CD4-positive, alpha-beta T cell treated with Interleukin-1 beta for 1 hour (primary cell): ENCODE measurements around the gene CAPN5.
A peak's percentile ranks its signal among the peaks of the same experiment; 100 is the strongest.

Experiments used
- DNase-seq, 2 donors: peaks; one replicate each; pipeline ENCODE4 v3.0.0-alpha.2; 2020 to 2022

CAPN5 gene

GRCh38 chr11:77121876-77122575 is 55.3 kb downstream of the CAPN5 start:
- DNase-seq: no peak

DNA sequence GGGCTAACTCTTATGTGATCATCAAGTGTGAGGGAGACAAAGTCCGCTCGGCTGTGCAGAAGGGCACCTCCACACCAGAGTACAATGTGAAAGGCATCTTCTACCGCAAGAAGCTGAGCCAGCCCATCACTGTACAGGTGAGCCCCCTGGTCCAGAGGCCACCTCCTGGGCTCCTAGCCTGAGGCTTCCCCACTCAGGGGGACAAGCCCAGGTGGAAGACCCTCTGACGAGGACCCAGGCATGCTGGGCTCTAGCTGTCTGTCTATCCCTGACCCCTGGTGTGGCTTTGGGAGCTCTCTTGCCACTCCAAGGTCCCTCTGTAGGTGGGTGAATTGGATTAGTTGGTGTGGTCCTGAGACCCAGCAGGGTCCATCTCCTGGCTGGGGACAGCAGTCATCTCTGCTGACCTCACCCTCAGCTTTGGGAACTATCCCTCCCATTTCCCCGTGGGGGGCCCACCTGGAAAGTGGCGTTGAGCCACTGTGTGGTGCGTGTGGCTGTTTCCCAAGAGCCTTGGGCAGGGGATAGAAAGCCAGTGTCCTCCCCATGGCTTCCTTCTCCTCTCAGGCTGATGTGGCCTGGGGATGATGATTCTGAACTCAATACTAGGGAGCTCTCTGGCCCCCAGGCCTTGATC is 55.9 kb downstream of the CAPN5 start:
- DNase-seq: no peak

DNA sequence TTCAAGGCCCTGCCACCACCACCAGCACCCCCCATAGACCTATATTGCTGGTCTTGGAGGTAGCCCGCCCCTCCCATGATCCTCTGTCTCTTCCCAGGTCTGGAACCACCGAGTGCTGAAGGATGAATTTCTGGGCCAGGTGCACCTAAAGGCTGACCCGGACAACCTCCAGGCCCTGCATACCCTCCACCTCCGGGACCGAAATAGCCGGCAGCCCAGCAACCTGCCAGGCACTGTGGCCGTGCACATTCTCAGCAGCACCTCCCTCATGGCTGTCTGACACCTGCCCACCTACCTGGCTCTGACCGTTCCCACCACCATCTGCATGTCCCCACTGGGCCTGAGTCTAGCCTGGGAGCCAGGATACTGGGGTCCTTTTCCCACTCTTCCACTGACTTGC is 56.8 kb downstream of the CAPN5 start:
- DNase-seq: no peak

DNA sequence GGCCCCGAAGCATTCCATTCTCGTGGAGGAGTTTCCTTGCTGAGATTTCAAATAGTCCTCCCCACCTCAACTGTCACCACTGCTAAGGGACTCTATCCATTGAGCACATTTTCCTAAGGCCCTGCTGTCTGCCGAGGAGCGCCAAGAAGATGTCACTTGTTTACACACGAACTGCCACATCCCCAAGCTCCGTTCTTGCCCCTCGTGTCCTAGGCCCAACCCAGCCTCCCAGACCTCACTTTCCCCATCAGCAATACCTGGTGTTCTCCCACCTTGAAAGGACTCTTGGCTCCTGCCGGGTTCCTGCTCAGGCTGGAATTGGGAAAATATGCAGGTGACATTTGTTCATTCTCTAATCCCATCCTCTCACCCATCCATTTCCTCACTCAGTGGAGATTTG is 57.3 kb downstream of the CAPN5 start:
- no peak for DNase-seq

DNA sequence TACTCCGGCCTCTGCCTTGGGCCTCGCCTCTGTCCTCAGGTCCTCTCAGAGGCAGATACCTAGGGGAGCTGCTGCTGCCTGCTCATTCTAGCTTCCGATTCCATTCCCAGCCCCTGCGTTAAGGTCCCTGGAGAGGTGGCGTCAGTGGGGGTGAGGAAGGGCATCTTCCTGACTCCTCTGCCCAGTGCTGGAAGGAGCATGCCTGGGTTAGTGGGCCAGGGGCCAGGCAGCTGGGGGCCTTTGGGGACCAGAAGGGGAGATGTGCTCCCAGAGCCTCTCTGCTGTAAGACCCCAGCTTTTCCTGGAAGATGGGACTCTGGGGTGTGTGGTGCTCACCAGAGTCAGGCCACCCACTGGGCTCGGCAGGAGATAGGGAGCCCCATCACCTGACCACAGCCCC is 57.7 kb downstream of the CAPN5 start:
- no peak for DNase-seq

DNA sequence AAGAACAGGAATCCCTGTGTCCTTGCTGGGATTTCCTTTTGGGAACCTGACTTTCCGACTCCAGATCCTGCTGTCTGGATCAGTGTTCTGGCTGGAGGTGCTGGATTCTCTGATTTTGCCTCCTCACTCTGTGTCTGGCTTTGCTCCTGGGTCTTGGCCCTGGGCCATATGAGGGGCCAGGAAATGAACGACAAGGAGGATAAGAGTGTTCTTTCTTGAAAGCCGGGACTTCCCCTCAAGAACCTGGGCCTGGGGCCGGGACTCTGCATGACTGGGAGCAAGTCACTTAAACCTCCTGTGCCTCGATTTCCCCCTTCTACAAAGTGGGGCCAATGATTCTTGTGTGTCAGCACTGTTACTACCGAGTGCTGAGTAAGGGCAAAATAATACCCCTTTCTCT is 58.4 kb downstream of the CAPN5 start:
- no peak for DNase-seq

DNA sequence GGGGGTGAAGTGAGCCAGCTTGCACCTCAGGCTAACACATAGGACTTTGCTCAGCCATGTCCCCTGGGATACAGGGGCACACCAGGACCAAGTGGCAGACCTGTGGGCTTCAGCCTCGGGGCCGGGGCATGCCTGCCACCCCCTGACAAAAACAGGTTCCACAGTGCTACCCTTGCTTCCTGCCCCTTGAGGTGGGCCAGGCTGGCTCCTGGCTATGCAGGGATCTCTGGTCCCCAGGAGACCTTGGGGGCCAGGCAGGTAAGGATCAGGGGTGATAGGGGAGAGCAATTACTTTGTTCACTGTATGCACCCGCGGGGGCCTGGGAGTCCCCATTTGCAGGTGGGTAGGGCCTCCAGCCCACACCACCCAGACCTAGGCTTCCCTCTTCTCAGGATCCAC is 58.9 kb downstream of the CAPN5 start:
- no peak for DNase-seq

- DNase-seq: no peak
These were observed 59.5 kb downstream of the CAPN5 start for GRCh38 chr11:77126156-77126775.

GRCh38 chr11:77126861-77127234 is 60.1 kb downstream of the CAPN5 start:
- no peak for DNase-seq

GRCh38 chr11:77127235-77127911 is 60.6 kb downstream of the CAPN5 start:
- DNase-seq: peak; percentile 35 to 53

DNA sequence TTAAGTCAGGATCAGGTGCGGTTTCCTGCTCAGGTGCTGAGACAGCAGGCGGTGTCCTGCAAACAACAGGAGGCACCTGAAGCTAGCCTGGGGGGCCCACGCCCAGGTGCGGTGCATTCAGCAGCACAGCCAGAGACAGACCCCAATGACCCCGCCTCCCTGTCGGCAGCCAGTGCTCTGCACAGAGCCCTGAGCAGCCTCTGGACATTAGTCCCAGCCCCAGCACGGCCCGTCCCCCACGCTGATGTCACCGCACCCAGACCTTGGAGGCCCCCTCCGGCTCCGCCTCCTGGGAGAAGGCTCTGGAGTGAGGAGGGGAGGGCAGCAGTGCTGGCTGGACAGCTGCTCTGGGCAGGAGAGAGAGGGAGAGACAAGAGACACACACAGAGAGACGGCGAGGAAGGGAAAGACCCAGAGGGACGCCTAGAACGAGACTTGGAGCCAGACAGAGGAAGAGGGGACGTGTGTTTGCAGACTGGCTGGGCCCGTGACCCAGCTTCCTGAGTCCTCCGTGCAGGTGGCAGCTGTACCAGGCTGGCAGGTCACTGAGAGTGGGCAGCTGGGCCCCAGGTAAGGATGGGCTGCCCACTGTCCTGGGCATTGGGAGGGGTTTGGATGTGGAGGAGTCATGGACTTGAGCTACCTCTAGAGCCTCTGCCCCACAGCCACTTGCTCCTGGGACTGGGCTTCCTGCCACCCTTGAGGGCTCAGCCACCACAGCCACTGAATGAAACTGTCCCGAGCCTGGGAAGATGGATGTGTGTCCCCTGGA is 61.3 kb downstream of the CAPN5 start, which contains the start of gene MYO7A:
Gene MYO7A, plus strand, starts transcription at position 327 of the 772 bp plus-strand sequence. CDS start 2,389 bp downstream, outside the sequence.
- DNase-seq: no peak

DNA sequence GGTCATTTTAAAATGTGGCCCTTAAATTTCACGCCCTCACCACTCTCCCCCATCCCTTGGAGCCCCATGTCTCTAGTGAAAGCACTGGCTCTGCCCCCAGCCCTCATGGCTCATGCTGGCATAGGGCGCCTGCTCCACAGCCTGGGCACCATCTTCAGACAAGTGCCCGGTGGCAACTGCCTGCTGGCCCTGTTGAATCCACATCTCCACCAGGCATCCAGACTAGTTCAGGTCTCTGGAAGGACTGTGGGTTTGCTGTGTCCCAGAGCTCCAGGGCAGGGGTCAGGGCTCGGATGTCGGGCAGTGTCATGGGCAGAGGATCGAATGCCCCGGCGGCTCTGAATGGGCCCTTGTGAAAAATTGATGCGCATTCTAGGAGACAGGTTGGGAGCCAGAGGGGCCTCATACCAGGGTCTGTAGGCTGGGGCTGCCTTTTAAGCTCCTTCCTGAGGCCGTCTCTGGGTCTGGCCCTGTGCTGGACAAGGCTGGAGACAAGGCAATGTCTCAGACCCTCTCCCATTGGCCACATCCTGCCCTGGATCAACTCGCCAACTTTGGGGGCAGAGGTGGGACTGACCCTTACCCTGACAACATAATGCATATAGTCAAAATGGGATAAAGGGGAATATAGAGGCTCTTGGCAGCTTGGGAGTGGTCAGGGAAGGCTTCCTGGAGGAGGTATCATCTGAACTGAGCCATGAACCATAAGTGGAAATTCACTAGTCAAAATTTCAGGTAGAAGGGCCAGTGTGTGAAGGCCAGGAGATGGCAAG is 62.5 kb downstream of the CAPN5 start:
- DNase-seq: no peak

DNA sequence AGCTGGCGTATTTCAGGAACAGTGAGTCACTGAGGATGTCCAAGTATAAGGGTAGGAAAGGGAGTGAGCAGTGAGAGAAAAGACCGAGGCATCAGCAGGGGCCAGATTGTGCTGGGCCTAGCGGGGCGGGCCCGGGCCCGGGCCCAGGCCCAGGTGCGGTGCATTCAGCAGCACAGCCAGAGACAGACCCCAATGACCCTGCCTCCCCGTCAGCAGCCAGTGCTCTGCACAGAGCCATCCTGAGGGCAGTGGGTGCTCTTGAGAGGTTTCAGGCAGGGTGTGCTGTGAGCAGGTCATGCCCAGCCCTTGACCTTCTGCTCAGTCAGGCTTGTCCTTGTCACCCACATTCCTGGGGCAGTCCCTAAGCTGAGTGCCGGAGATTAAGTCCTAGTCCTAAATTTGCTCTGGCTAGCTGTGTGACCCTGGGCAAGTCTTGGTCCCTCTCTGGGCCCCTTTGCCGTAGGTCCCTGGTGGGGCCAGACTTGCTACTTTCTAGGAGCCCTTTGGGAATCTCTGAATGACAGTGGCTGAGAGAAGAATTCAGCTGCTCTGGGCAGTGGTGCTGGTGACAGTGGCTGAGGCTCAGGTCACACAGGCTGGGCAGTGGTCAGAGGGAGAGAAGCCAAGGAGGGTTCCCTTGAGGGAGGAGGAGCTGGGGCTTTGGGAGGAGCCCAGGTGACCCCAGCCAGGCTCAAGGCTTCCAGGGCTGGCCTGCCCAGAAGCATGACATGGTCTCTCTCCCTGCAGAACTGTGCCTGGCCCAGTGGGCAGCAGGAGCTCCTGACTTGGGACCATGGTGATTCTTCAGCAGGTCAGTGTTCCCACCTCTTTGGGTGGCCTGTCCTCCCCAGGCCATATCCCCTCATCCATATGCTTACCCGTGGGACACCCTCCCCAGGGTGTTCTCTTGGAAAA is 63.3 kb downstream of the CAPN5 start:
- DNase-seq: no peak

- no peak for DNase-seq
These were observed 64.2 kb downstream of the CAPN5 start for GRCh38 chr11:77130763-77131513.

DNA sequence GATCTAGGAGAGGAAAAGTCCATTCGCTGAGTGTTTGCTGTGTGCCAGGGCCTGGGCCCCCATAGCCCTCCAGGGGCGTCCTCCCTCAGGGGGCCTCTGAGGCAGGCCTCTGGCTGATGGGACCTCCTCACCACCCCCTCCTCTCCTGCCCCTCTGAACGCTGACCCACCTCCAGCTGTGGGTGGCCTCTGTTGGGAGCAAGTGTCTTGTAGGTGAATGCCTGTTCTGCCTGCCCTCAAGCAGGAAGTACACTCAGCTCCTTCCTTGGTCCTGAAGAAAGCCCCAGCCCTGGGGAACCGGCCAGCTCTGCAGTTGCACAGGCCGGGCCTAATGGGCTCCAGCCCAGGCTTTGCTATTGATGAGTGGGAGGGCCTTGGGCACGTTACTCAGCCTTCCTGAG is 64.8 kb downstream of the CAPN5 start:
- DNase-seq: no peak

DNA sequence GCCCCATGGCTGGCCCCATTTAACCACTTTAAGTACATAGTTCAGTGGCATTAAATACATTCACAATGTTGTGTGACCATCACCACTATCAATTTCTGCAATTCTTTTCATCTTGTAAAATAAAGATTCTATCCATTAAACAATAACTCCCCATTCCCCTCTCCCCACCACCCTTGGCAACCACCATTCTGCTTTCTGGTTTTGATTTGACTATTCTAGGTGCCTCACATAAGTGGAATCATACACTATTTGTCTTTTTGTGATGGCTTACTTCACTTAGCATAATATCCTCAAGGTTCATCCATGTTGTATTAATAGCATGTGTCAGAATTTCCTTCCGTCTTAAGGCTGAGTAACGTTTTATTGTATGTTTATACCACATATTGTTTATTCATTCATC is 68.3 kb downstream of the CAPN5 start:
- no peak for DNase-seq

GRCh38 chr11:77136074-77136473 is 69.3 kb downstream of the CAPN5 start:
- no peak for DNase-seq

DNA sequence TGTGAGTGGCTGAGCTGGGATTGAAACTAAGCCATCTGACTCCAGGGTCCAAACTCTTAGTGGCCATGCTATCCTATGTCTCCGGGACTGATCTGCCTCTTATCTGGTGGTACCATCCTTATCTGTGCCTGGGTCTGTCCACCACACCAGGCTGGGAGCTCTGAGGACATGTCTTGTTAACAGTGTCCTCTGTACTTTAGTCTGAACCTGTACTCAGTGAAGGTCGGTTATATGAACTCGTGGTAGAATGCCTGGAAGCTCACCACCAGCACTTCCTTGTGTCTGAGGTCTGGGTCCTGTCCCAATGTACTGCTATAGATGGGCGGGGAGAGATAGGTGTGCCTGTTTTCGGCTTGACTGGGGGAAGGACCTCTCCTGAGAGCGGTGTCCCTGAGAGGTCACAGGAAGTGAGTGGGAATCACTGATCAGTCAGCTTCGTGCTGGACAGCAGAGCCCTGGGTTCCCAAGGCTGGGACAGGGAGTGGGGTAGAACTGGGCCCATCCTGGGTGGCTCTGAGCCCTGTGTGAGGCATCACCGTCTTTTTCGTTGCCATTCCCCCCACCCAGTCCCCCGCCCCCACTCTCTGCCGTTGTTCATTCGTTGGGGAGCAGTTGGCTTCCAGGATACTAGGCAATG is 70.1 kb downstream of the CAPN5 start:
- no peak for DNase-seq

DNA sequence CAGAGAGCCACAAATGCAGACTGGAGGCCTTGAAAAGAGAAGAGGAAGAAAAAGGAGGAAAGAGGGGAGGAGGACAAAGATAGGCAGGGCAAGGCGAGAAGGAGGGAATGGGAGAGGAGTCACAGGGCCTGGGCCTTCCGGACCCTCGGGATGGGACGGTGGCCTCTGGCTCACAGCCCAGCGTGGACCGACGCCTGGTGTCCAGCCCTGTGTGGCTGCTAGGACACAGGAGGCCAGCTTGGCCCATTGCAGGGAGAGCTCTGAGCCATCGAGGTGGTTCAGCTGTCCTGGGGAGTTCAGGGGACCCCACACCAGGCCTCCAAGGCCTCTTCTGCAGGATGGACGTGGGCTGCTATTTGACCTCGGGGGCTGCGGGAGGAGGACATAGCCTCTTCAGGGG is 70.7 kb downstream of the CAPN5 start:
- DNase-seq: no peak
